DMS 273 treated with DMSO at 0.1 percent for 48 hours (cell line): ENCODE results near the gene TMEM131.

Experiments used
- DNase-seq: peaks from one replicate; lab custom pipeline; 2025; lab: John Stamatoyannopoulos, UW

The TMEM131 gene

DNA sequence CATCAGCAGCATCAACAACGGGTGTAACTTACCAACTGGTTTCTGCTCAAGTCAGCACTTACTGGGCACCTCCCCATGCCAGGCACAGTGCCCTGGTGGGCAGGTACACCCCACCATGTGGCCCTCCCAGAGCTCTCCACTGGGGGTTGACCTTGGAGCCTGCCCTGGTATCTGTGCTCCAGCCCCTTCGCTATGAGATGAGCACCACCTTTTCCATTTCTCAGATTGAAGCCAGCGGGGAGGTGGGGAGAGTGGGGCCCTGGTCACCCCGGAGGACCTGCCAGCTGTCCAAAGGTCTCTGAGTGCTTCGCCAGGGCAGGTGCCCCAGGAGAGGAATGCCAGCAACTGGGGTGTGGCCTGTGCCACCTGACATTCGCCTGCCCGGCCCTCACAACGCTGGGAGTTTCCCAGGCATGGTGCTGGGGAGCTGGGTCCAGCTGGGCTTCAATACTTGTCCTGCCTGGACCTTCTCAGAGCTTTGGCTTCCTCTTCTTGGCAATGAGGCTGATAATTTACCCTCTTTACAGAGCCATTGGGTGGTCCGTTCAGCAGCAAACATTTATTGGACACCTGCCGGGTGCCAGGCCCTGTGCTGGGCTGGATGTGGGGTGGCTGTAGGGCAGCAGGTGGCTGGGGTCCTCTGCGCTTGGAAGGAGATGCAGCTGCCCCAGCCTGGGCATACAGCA, 288.2 kb downstream of the TMEM131 start:
- no peak for DNase-seq

DNA sequence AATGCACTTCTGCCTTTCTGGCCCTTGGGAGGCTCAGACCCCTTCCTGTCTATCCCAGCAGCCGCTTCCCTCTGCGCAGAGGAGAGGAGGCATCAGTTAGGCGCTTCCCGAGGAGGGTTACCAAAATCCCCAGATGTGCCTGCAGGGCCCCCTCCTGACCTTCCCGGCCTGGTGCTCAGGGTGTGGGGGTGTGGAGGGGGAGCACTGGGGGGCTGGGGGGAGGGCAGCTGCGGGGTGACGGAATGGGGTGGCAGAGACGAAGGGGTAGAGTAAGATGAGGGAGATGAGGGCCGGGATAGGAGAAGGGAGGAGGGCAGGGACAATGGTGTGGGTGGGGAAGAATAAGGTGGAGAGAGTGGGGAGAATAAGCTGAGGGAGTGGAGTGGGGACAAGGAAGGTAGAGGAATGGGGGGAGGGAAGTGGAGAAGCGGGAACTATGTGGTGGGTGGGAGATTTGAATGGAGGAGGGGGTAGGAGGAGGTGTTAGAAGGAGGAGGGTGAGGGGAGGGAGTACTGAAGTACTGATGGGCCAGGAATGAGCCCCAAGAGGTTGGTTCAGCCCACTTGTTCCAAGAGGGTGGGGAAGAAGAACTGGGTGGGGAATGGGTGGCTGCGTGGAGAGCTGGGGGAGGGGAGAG, 288.9 kb downstream of the TMEM131 start:
- no peak for DNase-seq
